GM19324 (cell line): ENCODE measurements around the gene CRISP2.

Experiments used
- ATAC-seq: cut with Tn5 transposase; IDR thresholded peaks from one replicate; pipeline ENCODE4 v1.9.1; 2021; ENCODE audit warnings: mild to moderate bottlenecking, moderate library complexity; ENCODE audit not compliant: unreplicated experiment, low FRiP score

Gene CRISP2

DNA sequence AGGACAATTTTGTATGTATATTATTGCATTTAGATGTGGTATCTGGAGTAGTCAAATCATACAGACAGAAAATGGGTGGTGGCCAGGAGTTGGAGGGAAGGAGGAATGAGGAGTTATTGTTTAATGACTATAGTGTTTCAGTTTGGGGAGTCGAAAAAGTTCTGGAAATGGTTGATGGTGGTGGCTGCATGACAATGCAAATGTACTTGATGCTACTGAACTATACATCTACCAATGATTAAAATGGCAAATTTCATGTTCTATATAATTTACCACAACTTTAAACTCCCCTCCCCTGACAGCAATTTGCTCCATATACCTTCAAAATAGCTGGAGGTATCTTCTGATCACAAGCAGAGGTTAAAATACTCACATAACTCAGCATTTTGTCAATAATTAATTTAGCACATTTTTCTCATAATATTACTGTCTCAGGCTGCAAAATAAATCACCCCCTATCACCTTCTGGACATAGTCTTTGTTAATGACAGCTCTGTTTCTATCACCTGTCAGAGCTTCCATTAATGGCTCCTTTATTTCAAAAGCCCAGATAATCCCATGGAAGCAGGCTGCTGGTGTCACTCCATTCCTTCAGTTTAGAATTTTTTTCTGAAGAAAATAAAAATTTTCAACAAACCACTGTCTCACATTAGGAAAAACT is 51.0 kb downstream of the CRISP2 start:
- ATAC-seq = no peak

DNA sequence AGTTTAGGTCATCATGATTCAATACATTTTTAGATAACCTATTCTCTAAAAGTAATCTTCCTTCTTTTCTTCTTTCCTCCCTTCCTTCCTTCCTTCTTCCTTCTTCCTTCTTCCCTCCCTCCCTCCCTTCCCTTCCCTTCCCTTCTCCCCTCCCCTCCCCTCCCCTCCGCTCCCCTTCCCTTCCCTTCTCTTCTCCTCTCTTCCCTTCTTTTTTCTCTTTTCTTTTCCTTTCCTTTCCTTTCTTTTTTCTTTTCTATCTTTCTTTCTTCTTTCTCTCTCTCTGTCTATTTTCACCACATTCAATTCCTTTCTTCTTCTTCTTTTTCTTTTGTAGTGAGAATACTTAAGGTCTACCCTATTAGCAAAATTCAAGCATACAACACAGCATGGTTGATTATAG is 59.4 kb downstream of the CRISP2 start:
- no peak for ATAC-seq

- no peak for ATAC-seq
Measured at GRCh38 chr6:49653438-49653837, 59.9 kb downstream of the CRISP2 start.

GRCh38 chr6:49651239-49651638 is 62.1 kb downstream of the CRISP2 start:
- no peak for ATAC-seq

DNA sequence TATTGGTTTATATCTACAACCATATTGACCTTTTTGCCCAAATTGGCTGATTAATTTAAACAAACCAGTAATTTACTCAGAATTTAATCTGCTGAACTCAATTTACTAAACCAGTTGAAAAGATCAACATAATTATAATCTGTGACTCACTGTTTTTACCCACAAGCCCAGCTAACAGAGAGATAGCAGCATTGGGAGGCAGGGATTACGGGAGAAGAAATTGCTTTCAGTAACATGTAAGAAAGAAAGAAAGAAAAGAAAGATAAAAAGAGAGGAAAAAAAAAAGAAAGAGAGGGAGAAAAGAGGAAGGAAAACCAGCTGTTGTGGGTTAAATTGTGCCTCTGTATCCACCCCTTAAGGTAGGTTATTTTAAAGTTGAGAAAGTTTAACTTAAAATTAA is 63.4 kb downstream of the CRISP2 start:
- ATAC-seq = no peak

DNA sequence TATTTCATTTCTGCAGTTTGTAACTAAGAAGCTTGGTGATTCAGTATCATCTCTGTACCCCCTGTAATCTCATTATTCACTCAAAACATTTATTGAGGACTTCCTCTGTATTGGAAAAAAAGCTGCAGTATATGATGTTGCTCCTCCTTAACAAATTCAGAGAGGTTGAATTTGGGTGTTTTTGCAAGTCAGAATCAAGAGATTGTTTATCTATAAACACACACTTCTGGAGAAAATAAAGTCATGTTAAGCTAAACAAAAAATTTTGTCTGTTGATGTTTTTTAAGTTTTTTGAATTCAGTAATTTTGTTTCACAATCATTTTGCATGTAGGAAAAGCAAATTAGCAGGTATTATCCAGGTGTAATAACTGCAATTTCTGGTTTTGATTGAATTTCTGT is 65.3 kb downstream of the CRISP2 start:
- ATAC-seq = no peak

- ATAC-seq = no peak
Measured at GRCh38 chr6:49647476-49647875, 65.9 kb downstream of the CRISP2 start.

DNA sequence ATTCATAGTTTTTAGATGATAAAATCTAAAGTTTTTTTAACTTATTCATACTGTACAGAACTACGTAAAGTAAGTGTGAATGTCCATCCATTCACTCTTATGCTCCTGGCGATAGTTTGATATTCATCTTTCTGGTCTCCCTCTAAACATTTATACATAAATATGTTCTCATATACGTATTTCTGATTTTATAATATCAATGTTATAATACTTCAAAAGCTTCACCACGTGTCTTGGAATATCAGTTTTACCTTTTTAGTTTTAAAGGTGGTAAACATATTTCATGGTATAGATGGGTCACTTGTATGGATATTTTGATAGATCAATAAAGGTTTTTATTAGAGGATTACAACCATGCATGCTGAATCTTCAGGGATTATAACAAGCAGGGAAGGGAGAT is 66.4 kb downstream of the CRISP2 start:
- ATAC-seq = no peak

GRCh38 chr6:49646130-49646824 is 67.1 kb downstream of the CRISP2 start:
- ATAC-seq = no peak

DNA sequence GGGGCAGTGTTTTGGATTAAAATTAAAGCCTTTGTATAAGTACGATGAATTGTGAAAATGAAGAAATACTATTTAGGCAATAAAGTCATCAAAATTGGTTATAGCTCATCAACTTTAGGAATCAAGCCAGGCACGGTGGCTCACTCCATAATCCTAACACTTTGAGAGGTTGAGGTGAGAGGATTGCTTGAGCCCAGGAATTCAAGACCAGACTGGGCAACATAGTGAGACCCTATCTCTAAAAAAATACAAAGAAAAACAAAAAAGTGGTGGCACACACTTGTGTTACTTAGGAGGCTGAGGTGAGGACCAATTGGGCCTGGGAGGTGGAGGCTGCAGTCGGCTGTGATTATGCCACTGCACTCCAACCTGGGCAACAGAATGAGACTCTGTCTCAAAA is 68.2 kb downstream of the CRISP2 start:
- no peak for ATAC-seq
